ENCODE measurements around the gene SRPRB.

The SRPRB gene

GRCh38 chr3:133868186-133868585 is 62.6 kb downstream of the SRPRB start:
- no peak for FAIRE-seq
- no peak for DNase-seq (ENCODE audit: insufficient read length, low spot score)
- TF ChIP-seq SPI1 (IDR thresholded peaks at IDR 0.05; ENCODE audit: low read depth, low read length) = no peak
- TF ChIP-seq POLR2A (IDR thresholded peaks at IDR 0.05; ENCODE audit: low read depth, low read length) = no peak
- TF ChIP-seq POU2F2 (IDR thresholded peaks at IDR 0.05; ENCODE audit: low read depth, low read length) = no peak
- no peak for TF ChIP-seq POLR2AphosphoS5 (IDR thresholded peaks at IDR 0.05; ENCODE audit: low read depth, low read length)
- TF ChIP-seq TAF1 (IDR thresholded peaks at IDR 0.05; ENCODE audit: low read depth, low read length) = no peak
- TF ChIP-seq PAX5 (IDR thresholded peaks at IDR 0.05; ENCODE audit: insufficient read depth, low read length, severe bottlenecking) = no peak

GRCh38 chr3:133868758-133869475 is 63.3 kb downstream of the SRPRB start:
- TF ChIP-seq POLR2A (IDR thresholded peaks at IDR 0.05; ENCODE audit: low read depth, low read length) (no peak), POU2F2 (IDR thresholded peaks at IDR 0.05; ENCODE audit: low read depth, low read length) (no peak), SPI1 (IDR thresholded peaks at IDR 0.05; ENCODE audit: low read depth, low read length) (no peak), PAX5 (IDR thresholded peaks at IDR 0.05; ENCODE audit: insufficient read depth, low read length, severe bottlenecking) (no peak), POLR2AphosphoS5 (IDR thresholded peaks at IDR 0.05; ENCODE audit: low read depth, low read length) (no peak), TAF1 (IDR thresholded peaks at IDR 0.05; ENCODE audit: low read depth, low read length) (no peak)
- no peak for FAIRE-seq
- no peak for DNase-seq (ENCODE audit: insufficient read length, low spot score)

GRCh38 chr3:133869586-133869985 is 64.0 kb downstream of the SRPRB start:
- FAIRE-seq (no peak), DNase-seq (ENCODE audit: insufficient read length, low spot score) (no peak)
- TF ChIP-seq POLR2A (IDR thresholded peaks at IDR 0.05; ENCODE audit: low read depth, low read length) = no peak
- TF ChIP-seq POLR2AphosphoS5 (IDR thresholded peaks at IDR 0.05; ENCODE audit: low read depth, low read length) = no peak
- TF ChIP-seq PAX5 (IDR thresholded peaks at IDR 0.05; ENCODE audit: insufficient read depth, low read length, severe bottlenecking) = no peak
- no peak for TF ChIP-seq SPI1 (IDR thresholded peaks at IDR 0.05; ENCODE audit: low read depth, low read length)

GRCh38 chr3:133870822-133871221 is 65.2 kb downstream of the SRPRB start:
- TF ChIP-seq POLR2A (IDR thresholded peaks at IDR 0.05; ENCODE audit: low read depth, low read length) (no peak), SPI1 (IDR thresholded peaks at IDR 0.05; ENCODE audit: low read depth, low read length) (no peak), TAF1 (IDR thresholded peaks at IDR 0.05; ENCODE audit: low read depth, low read length) (no peak), POLR2AphosphoS5 (IDR thresholded peaks at IDR 0.05; ENCODE audit: low read depth, low read length) (no peak), PAX5 (IDR thresholded peaks at IDR 0.05; ENCODE audit: insufficient read depth, low read length, severe bottlenecking) (no peak), POU2F2 (IDR thresholded peaks at IDR 0.05; ENCODE audit: low read depth, low read length) (no peak)
- DNase-seq (ENCODE audit: insufficient read length, low spot score) = no peak
- FAIRE-seq = no peak

Data from GM12891 (cell line).